ENCODE data around the gene ADAMTS3. TPM values are rescaled to one million over a fixed set of nuclear protein-coding genes. Genes with fewer than 3 reads are reported as not detected.

Gene ADAMTS3
- total and polyA plus RNA-seq, 2 of the 13 experiments (the other 11 are each of a cell fraction or from before 2014, with no cell fraction given) = not detected

GRCh38 chr4:72424006-72424405 lies 145.0 kb downstream of the ADAMTS3 start (continued):
- TF ChIP-seq ZC3H4 (CRISPR knock-in tag; IDR thresholded peaks at IDR 0.05; ENCODE audit: borderline replicate concordance) (no peak), ZNF484 (CRISPR knock-in tag; IDR thresholded peaks at IDR 0.05; ENCODE audit: borderline replicate concordance, low read depth) (no peak)

DNA sequence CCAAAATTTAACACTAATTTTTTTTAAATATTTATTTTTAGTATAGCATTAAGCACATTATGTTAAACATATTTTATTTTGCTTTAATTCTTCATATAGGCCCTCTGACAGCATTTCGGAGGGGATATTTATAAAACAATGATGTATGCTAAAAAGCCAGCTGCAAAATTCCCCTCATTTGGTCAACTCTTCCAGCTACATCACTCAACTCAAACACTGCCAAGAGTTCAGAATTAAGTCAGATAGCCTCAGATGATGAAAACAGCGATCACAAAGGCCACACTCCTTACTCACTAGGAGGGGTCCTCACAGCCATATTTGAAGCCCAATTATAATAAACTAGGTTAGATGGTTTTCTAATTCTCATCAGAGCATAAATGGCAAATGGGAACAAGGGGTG lies 146.6 kb downstream of the ADAMTS3 start:
- BruUV-seq (replicated peaks) = no TSS peak
- Histone ChIP-seq H3K27ac (ENCODE audit: extremely low read length, insufficient read depth, low read length) (no peak overlapping the region), H2AFZ (ENCODE audit: low read length) (no peak overlapping the region), H3K9ac (ENCODE audit: insufficient read depth, low read depth, low read length) (no peak overlapping the region), H3K9me3 (ENCODE audit: low read length) (no peaks in the 10 kb centered on the region), H3K4me2 (ENCODE audit: low read depth, low read length) (no peak overlapping the region), H3K36me3 (replicated peaks in 1 of 2; ENCODE audit: control insufficient read depth in 1 of 2, insufficient read depth in 2 of 2, low read length in 2 of 2) (no peaks in the 10 kb centered on the region), H3K27me3 (ENCODE audit: control insufficient read depth in 1 of 2, insufficient read depth in 2 of 2, low read length in 2 of 2) (no peaks in the 10 kb centered on the region), H3K4me1 (ENCODE audit: insufficient read depth, low read length) (no peaks in the 10 kb centered on the region), H4K20me1 (ENCODE audit: insufficient read depth, low read length) (no peaks in the 10 kb centered on the region), H3K4me3 (replicated peaks in 1 of 3; ENCODE audit: insufficient read depth in 1 of 3, low read depth in 2 of 3, low read length in 3 of 3) (no peak overlapping the region), H3K79me2 (ENCODE audit: insufficient read depth, low read length) (no peaks in the 10 kb centered on the region)
- 0% methylated on average over 2 of the region's 2 CpGs for WGBS (ENCODE audit: low lambda C conversion rate)
- intact Hi-C loops (cut with micrococcal nuclease; ENCODE audit: unreplicated experiment) = no loop called here
- ChIA-PET CTCF (ENCODE audit: low intra/inter-chr PET ratio, low total read pairs) (no interaction called here), POLR2A (no interaction called here)
- DNase-seq (ENCODE audit: low spot score) (no peak), ATAC-seq (no peak), FAIRE-seq (no peak)
- in situ Hi-C loops (cut with HindIII; ENCODE audit: extremely low pct_ligation_motif_present, low pct_unique_long_range_greater_than_20kb) = no loop called here
- TF ChIP-seq, protein P1, sequence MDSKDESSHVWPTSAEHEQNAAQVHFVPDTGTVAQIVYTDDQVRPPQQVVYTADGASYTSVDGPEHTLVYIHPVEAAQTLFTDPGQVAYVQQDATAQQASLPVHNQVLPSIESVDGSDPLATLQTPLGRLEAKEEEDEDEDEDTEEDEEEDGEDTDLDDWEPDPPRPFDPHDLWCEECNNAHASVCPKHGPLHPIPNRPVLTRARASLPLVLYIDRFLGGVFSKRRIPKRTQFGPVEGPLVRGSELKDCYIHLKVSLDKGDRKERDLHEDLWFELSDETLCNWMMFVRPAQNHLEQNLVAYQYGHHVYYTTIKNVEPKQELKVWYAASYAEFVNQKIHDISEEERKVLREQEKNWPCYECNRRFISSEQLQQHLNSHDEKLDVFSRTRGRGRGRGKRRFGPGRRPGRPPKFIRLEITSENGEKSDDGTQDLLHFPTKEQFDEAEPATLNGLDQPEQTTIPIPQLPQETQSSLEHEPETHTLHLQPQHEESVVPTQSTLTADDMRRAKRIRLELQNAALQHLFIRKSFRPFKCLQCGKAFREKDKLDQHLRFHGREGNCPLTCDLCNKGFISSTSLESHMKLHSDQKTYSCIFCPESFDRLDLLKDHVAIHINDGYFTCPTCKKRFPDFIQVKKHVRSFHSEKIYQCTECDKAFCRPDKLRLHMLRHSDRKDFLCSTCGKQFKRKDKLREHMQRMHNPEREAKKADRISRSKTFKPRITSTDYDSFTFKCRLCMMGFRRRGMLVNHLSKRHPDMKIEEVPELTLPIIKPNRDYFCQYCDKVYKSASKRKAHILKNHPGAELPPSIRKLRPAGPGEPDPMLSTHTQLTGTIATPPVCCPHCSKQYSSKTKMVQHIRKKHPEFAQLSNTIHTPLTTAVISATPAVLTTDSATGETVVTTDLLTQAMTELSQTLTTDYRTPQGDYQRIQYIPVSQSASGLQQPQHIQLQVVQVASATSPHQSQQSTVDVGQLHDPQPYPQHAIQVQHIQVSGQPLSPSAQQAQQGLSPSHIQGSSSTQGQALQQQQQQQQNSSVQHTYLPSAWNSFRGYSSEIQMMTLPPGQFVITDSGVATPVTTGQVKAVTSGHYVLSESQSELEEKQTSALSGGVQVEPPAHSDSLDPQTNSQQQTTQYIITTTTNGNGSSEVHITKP (CRISPR knock-in tag; IDR thresholded peaks at IDR 0.05; ENCODE audit: low read depth) = no peak
- TF ChIP-seq NR3C1 (CRISPR knock-in tag; IDR thresholded peaks at IDR 0.05) = no peak
- no peak for TF ChIP-seq ZNF775 (CRISPR knock-in tag; IDR thresholded peaks at IDR 0.05; ENCODE audit: borderline replicate concordance)
- no peak for TF ChIP-seq POGK (CRISPR knock-in tag; conservative IDR thresholded peaks at IDR 0.05)
- no peak for TF ChIP-seq HIVEP1 (CRISPR knock-in tag; IDR thresholded peaks at IDR 0.05)
- no peak for TF ChIP-seq ZNF20 (CRISPR knock-in tag; IDR thresholded peaks at IDR 0.05)
- TF ChIP-seq AKNA (CRISPR knock-in tag; IDR thresholded peaks at IDR 0.05; ENCODE audit: borderline replicate concordance) = no peak
- no peak for TF ChIP-seq SMAD1 (CRISPR knock-in tag; IDR thresholded peaks at IDR 0.05; ENCODE audit: borderline replicate concordance, low read depth)

Measured in HepG2 (cell line).